Ovary (tissue), 9 donors: ENCODE measurements around the gene PLXNA3. TPM values are rescaled to one million over a fixed set of nuclear protein-coding genes. Genes with fewer than 3 reads are reported as not detected.

Source experiments
- DNase-seq, 5 donors: peaks; one replicate each; pipeline ENCODE4 v3.0.0-alpha.2; 2019 to 2020
- H3K27ac ChIP-seq, 2 donors: fragments of 200-600 bp; one replicate each; pipeline versions ENCODE4 v1.5.1 to v1.8.0; 2019 to 2022
- H3K27me3 ChIP-seq: fragments of 200-600 bp; one replicate; pipeline ENCODE4 v1.8.0; 2022
- H3K36me3 ChIP-seq: fragments of 200-600 bp; sonication (generic); one replicate; pipeline ENCODE4 v1.5.1; 2019
- H3K4me1 ChIP-seq: one replicate; pipeline ENCODE4 v1.8.1; 2013; ENCODE audit warnings: mild to moderate bottlenecking, moderate library complexity; ENCODE audit not compliant: insufficient read depth
- H3K4me3 ChIP-seq: fragments of 200-600 bp; sonication (generic); one replicate; pipeline ENCODE4 v1.5.1; 2017
- H3K9me3 ChIP-seq, 2 donors: fragments of 200-600 bp in 1 of 2; sonication (generic) in 1 of 2; one replicate each; pipeline versions ENCODE4 v1.5.1 to v1.8.1; 2013 to 2019; ENCODE audit warnings: mild to moderate bottlenecking in 1 of 2, moderate library complexity in 1 of 2
- CTCF ChIP-seq, 3 donors: fragments of 450-650 bp in 2 of 3; fragments of 200-600 bp in 1 of 3; IDR thresholded peaks; one replicate each; pipeline versions ENCODE4 v1.5.1 to v1.8.0; 2016 to 2022; ENCODE audit warnings: antibody characterized with exemption in 3 of 3, mild to moderate bottlenecking in 1 of 3
- EP300 ChIP-seq: sonication (generic); formaldehyde crosslinking; IDR thresholded peaks from one replicate; pipeline ENCODE4 v1.6.1; 2017; ENCODE audit warnings: antibody characterized with exemption
- POLR2A ChIP-seq: fragments of 450-650 bp; IDR thresholded peaks from one replicate; pipeline ENCODE4 v1.6.1; 2017; ENCODE audit warnings: antibody characterized with exemption, mild to moderate bottlenecking, moderate library complexity
- WGBS, 3 donors: extraction: QIAGEN DNeasy Blood & Tissue Kit in 1 of 3; methylation state at CpG; one replicate each; pipeline versions ENCODE4 v1.1.5 to v1.1.7; 2013 to 2017; 5-methylcytosine and 5-hydroxymethylcytosine counted together
- intact Hi-C, 4 donors: fragments of 100-400 bp; cut with DNase I; formaldehyde crosslinking; loops; one replicate each; pipeline versions ENCODE4 v1.11.0 to v1.15.1; 2022 to 2023
- polyA plus RNA-seq, 2 donors: library from polyadenylated mRNA; stranded (reverse); fragments of 200-250 nt in 1 of 2; fragments of 350-450 nt in 1 of 2; fragmentation: Illumina TruSeq in 1 of 2; extraction: RNeasy Lipid Tissue Mini Kit (QIAGEN cat#74804) in 1 of 2; gene quantifications; one replicate each; pipeline ENCODE4 v1.2.3, GENCODE V29; 2013 to 2014
- total RNA-seq, 7 donors: library from RNA; depleted of rRNA in 2 of 7; stranded (reverse); fragments of >200 nt in 2 of 7; fragmentation: NEBNext Ultra II Directional in 3 of 7; extraction: Animal tissue kit (Norgen Biotek cat#: 25700) in 3 of 7; gene quantifications; one replicate each; pipeline versions ENCODE4 v1.1.0 to v1.2.4, GENCODE V29; 2016 to 2023
- donor health status: DM: no; HTN: no; CAD: no; lungs with moderate emphysema.
- donor health status: DM: no; HTN: no; CAD: no.
- donor health status: Bipolar disorder and iron deficiency.
- donor health status: DM: yes; HTN: yes; CAD: no.
- donor health status: DM: no; HTN: no; CAD: no.
- donor health status: DM: yes; HTN: yes; CAD: no.

Gene PLXNA3
- total and polyA plus RNA-seq, 9 donors, result 9.5 to 118 (median 43.2) TPM

- Histone ChIP-seq H3K4me1 (peaks cover under 1% of the 10 kb centered on the region), H3K27me3 (no peaks in the 10 kb centered on the region), H3K36me3 (no peaks in the 10 kb centered on the region), H3K4me3 (no peak overlapping the region), H3K9me3 (no peaks in the 10 kb centered on the region), H3K27ac (no peak overlapping the region)
- 73 to 77% (median 76%) methylated on average over 28 of the region's 28 CpGs for WGBS, 3 donors
- intact Hi-C loops, result no loop called here
- no peak for DNase-seq
- TF ChIP-seq POLR2A (no peak), CTCF (IDR thresholded peaks at IDR 0.05) (no peak), EP300 (no peak)
Measured at GRCh38 chrX:154472685-154473632, 14.9 kb downstream of the PLXNA3 start.

GRCh38 chrX:154473683-154474082 lies 15.6 kb downstream of the PLXNA3 start:
- no peak overlapping the region for H3K27ac ChIP-seq
- no peak for DNase-seq
- no peak overlapping the region for H3K4me3 ChIP-seq
- H3K27me3 ChIP-seq, result no peaks in the 10 kb centered on the region
- 69 to 72% (median 70%) methylated on average over 7 of the region's 7 CpGs for WGBS, 3 donors
- peaks cover 3% of the 10 kb centered on the region for H3K4me1 ChIP-seq
- TF ChIP-seq CTCF (IDR thresholded peaks at IDR 0.05), result no peak
- no peak for TF ChIP-seq EP300
- TF ChIP-seq POLR2A, result no peak
- H3K9me3 ChIP-seq, result no peaks in the 10 kb centered on the region
- intact Hi-C loops, result no loop called here
- no peaks in the 10 kb centered on the region for H3K36me3 ChIP-seq

GRCh38 chrX:154476821-154477220 lies 18.7 kb downstream of the PLXNA3 start:
- Histone ChIP-seq H3K9me3 (no peaks in the 10 kb centered on the region), H3K27me3 (no peaks in the 10 kb centered on the region), H3K4me3 (no peak overlapping the region), H3K4me1 (peaks cover 3% of the 10 kb centered on the region), H3K27ac (no peak overlapping the region), H3K36me3 (no peaks in the 10 kb centered on the region)
- 82 to 87% (median 85%) methylated on average over 8 of the region's 8 CpGs for WGBS, 3 donors
- TF ChIP-seq EP300, result no peak
- no peak for TF ChIP-seq CTCF (IDR thresholded peaks at IDR 0.05)
- no peak for TF ChIP-seq POLR2A
- DNase-seq, result peak in 1 of 5 donors; percentile 22
- intact Hi-C loops, result no loop called here

- Histone ChIP-seq H3K27ac (peak overlapping the region in 1 of 2 donors; percentile 0), H3K27me3 (no peaks in the 10 kb centered on the region), H3K9me3 (no peaks in the 10 kb centered on the region), H3K4me3 (peak overlapping the region; percentile 47), H3K36me3 (no peaks in the 10 kb centered on the region), H3K4me1 (peaks cover 3% of the 10 kb centered on the region)
- TF ChIP-seq POLR2A, result no peak
- TF ChIP-seq EP300, result no peak
- no peak for TF ChIP-seq CTCF (IDR thresholded peaks at IDR 0.05)
- intact Hi-C loops, result no loop called here
- 51 to 68% (median 67%) methylated on average over 24 of the region's 24 CpGs for WGBS, 3 donors
- peak in 1 of 5 donors; percentile 31 for DNase-seq
Measured at GRCh38 chrX:154477891-154478477, 19.9 kb downstream of the PLXNA3 start.
